ENCODE data around the gene VPS25. TPM values are rescaled to one million over a fixed set of nuclear protein-coding genes. Genes with fewer than 3 reads are reported as not detected.
"Not testable (repeated sequence)": the region's sequence is repeated elsewhere in the genome, so short reads cannot be mapped to it uniquely, and the experiment has no call there.

Gene VPS25
- 10 to 100 TPM; 44.8 to 54.6 (median 53.5) TPM for total RNA-seq

DNA sequence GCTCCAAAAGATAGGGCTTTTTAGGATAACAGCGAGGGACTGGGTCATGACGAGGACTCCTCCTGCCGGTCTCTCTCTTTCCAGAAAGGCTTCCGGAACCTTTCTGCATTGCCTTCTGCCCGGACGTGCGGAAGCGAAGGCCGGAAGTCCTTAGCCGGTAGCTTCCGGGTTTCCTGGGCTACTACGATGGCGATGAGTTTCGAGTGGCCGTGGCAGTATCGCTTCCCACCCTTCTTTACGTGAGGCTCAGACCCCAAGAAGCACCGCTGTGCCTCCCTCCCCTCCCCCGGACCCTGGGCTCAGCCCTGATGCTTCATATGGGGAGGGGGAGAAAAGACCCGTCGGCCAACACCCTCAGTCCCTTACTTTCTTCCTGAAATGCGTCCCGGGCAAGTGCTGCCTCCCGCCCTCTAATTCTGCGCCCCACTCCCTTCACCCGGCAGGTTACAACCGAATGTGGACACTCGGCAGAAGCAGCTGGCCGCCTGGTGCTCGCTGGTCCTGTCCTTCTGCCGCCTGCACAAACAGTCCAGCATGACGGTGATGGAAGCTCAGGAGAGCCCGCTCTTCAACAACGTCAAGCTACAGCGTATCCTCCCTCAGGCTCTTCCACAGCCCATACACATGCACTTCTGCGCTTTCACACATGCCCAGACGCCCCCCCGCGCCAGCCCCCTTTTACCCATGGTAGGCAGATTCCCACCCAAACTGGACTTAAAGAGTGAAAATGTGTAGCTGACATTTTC is at the start of gene VPS25:
TSS of gene VPS25 (plus strand) at position 160 of the 746 bp plus-strand sequence. CDS start at position 187, 27 bp downstream.
- intact Hi-C loops (cut with DNase I; ENCODE audit: low total_unique reads) (loop anchor here (1.0 kb wide), 2 partner anchors 25 to 51 kb away; partner anchors contain the start of genes BECN1, CNTD1 and COA3), in situ Hi-C loops (cut with MboI; ENCODE audit: low sequenced_read_pairs in 4 of 4) (loop anchor here in 1 of 4 donors (25.0 kb wide), 1 partner anchor 186 kb away; the partner anchor contains the start of gene PSMC3IP)

DNA sequence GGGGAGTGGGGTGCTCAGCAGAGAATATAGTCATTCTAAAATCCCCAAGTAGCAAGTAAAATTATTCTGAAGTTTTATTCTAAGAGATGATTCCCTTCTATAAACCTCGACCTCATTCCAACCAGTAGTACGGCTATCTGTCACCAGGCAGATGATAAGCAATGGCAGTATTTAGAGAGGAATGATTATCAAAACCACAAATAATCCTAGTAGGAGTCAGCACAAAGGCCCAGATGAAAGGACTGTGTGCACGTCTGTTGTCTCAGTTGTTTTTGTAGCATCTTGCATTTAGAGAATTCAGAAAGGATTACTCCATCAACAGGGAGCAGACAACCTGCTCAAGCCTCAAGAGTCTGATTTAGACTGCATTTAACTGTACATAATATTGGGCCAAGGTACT is 49.6 kb upstream of the VPS25 start:
- no peak for ATAC-seq
- intact Hi-C loops (cut with DNase I; ENCODE audit: low total_unique reads): no loop called here
- Histone ChIP-seq H3K9me3 (no peaks in the 10 kb centered on the region), H3K4me1 (no peaks in the 10 kb centered on the region), H3K36me3 (peaks cover 9 to 100% of the 10 kb centered on the region in 2 donors), H3K4me3 (no peak overlapping the region), H3K27ac (no peak overlapping the region), H3K27me3 (no peaks in the 10 kb centered on the region)
- TF ChIP-seq, protein P1, sequence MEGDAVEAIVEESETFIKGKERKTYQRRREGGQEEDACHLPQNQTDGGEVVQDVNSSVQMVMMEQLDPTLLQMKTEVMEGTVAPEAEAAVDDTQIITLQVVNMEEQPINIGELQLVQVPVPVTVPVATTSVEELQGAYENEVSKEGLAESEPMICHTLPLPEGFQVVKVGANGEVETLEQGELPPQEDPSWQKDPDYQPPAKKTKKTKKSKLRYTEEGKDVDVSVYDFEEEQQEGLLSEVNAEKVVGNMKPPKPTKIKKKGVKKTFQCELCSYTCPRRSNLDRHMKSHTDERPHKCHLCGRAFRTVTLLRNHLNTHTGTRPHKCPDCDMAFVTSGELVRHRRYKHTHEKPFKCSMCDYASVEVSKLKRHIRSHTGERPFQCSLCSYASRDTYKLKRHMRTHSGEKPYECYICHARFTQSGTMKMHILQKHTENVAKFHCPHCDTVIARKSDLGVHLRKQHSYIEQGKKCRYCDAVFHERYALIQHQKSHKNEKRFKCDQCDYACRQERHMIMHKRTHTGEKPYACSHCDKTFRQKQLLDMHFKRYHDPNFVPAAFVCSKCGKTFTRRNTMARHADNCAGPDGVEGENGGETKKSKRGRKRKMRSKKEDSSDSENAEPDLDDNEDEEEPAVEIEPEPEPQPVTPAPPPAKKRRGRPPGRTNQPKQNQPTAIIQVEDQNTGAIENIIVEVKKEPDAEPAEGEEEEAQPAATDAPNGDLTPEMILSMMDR (IDR thresholded peaks at IDR 0.05 in 4 of 5, conservative IDR thresholded peaks at IDR 0.05 in 1 of 5): no peak
- no peak for TF ChIP-seq POLR2A (IDR thresholded peaks at IDR 0.05)
- in situ Hi-C loops (cut with MboI; ENCODE audit: low sequenced_read_pairs in 4 of 4): loop anchor here in 2 of 4 donors (5.0 to 25.0 kb wide), 4 partner anchors 39 to 464 kb away; partner anchors contain the start of genes BECN1 (in 1 of the 2) and RAMP2 (in 1 of the 2)
- no peak for DNase-seq

More for the DNA sequence above, at the start of gene VPS25:
- TF ChIP-seq, protein P1 (IDR thresholded peaks at IDR 0.05 in 4 of 5, conservative IDR thresholded peaks at IDR 0.05 in 1 of 5): peak in 1 of 5 experiments; percentile 24
- peak in 1 of 2 donors; percentile 47 for TF ChIP-seq POLR2A (IDR thresholded peaks at IDR 0.05)
- Histone ChIP-seq H3K4me1 (peaks cover 12 to 17% of the 10 kb centered on the region in 2 donors), H3K9me3 (no peaks in the 10 kb centered on the region), H3K36me3 (peaks cover 2 to 36% of the 10 kb centered on the region in 2 donors), H3K4me3 (peak within 1 kb of the TSS; percentile 85 to 100 (median 91)), H3K27me3 (no peaks in the 10 kb centered on the region), H3K27ac (peak within 1 kb of the TSS; percentile 81 to 94 (median 88))
- ATAC-seq: peak; percentile 96 to 99
- peak; percentile 62 to 74 for DNase-seq

DNA sequence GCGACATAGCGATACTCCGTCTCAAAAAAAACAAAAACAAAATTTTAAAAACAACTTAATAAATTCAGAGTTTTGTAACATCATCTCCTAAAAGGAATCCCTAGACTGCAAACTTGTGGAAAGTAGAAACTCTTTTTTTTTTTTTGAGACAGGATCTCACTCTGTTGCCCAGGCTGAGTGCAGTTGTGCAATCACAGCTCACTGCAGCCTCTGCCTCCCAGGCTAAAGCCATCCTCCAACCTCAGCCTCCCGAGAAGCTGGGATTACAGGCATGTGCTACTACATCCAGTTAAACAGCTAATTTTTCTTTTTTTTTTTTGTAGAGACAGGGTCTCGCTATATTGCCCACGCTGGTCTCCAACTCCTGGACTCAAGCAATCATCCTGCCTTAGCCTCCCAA is 48.1 kb upstream of the VPS25 start:
- Histone ChIP-seq H3K4me3 (no peak overlapping the region), H3K4me1 (no peaks in the 10 kb centered on the region), H3K27ac (no peak overlapping the region), H3K36me3 (peaks cover 4 to 100% of the 10 kb centered on the region in 2 donors), H3K27me3 (no peaks in the 10 kb centered on the region), H3K9me3 (no peaks in the 10 kb centered on the region)
- intact Hi-C loops (cut with DNase I; ENCODE audit: low total_unique reads): no loop called here
- TF ChIP-seq, protein P1 (IDR thresholded peaks at IDR 0.05 in 4 of 5, conservative IDR thresholded peaks at IDR 0.05 in 1 of 5): no peak
- TF ChIP-seq POLR2A (IDR thresholded peaks at IDR 0.05): no peak
- ATAC-seq: no peak
- no peak for DNase-seq
- in situ Hi-C loops (cut with MboI; ENCODE audit: low sequenced_read_pairs in 4 of 4): loop anchor here in 2 of 4 donors (5.0 to 10.0 kb wide), 2 partner anchors 37 to 100 kb away; partner anchors contain the start of genes BECN1 (in 1 of the 2) and RAMP2 (in 1 of the 2)

DNA sequence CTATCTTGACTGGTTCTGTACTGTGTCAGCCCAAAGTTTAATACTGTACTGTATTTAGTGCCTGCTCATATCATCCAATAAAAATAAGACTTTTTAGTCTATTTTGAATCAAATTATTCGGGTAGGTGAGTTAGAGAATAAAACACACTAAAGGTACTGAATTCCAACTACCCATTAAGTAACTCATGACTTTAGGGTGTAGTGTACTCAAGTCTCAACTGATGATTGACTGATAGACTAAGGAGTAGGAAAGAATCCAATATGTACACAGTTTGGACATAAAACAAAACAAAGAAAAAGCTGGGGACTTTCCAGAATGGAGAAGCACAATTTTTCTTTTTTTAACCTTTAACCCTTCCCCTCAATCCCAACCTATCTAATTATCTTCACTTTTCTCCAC is 32.5 kb upstream of the VPS25 start:
- TF ChIP-seq, protein P1 (IDR thresholded peaks at IDR 0.05 in 4 of 5, conservative IDR thresholded peaks at IDR 0.05 in 1 of 5): no peak
- no peak for TF ChIP-seq POLR2A (IDR thresholded peaks at IDR 0.05)
- H3K9me3 ChIP-seq: no peaks in the 10 kb centered on the region
- peaks cover 29 to 32% of the 10 kb centered on the region in 2 donors for H3K4me1 ChIP-seq
- in situ Hi-C loops (cut with MboI; ENCODE audit: low sequenced_read_pairs in 4 of 4) (no loop called here), intact Hi-C loops (cut with DNase I; ENCODE audit: low total_unique reads) (no loop called here)
- no peaks in the 10 kb centered on the region for H3K27me3 ChIP-seq
- ATAC-seq (no peak), DNase-seq (no peak)
- H3K27ac ChIP-seq: no peak overlapping the region
- no peaks in the 10 kb centered on the region for H3K36me3 ChIP-seq
- no peak overlapping the region for H3K4me3 ChIP-seq

DNA sequence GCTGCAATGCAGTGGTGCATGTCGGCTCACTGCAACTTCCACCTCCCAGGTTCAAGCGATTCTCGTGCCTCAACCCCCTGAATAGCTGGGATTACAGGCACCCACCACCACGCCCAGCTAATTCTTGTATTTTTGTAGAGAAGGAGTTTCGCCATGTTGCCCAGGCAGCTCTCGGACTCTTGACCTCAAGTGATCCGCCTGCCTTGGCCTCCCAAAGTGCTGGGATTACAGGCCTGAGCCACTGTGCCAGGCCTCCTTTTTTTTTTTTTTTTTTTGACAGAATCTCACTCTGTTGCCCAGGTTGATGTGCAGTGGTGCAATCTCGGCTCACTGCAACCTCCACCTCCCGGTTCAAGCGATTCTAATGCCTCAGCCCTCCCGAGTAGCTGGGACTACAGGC is 30.3 kb upstream of the VPS25 start:
- peak overlapping the region in 3 of 4 donors; percentile 98 to 99 (median 99) for H3K27ac ChIP-seq
- intact Hi-C loops (cut with DNase I; ENCODE audit: low total_unique reads): not testable (repeated sequence)

More for the DNA sequence above, 30.3 kb upstream of the VPS25 start:
- DNase-seq; in situ Hi-C loops (cut with MboI; ENCODE audit: low sequenced_read_pairs in 4 of 4); ATAC-seq; H3K27me3 ChIP-seq; H3K36me3 ChIP-seq; H3K4me3 ChIP-seq; H3K9me3 ChIP-seq: not testable (repeated sequence)
- peaks cover 26 to 27% of the 10 kb centered on the region in 2 donors for H3K4me1 ChIP-seq

All from gastrocnemius medialis (tissue), 4 donors.